GM12864 (cell line): ENCODE data around the gene FOXR1.
"Not testable (repeated sequence)": the region's sequence is repeated elsewhere in the genome, so short reads cannot be mapped to it uniquely, and the experiment has no call there.

ENCODE experiments used
- DNase-seq: peaks from one replicate; pipeline ENCODE4 v3.0.0-alpha.2; 2011; ENCODE audit warnings: low read depth
- H3K4me3 ChIP-seq: 2 replicates; pipeline ENCODE4 v1.5.1; 2011; ENCODE audit warnings: mild to moderate bottlenecking, low read depth, low read length, control low read depth
- TF ChIP-seq, protein P1 (sequence below): IDR thresholded peaks from 2 replicates; pipeline ENCODE4 v1.5.1; 2011; ENCODE audit warnings: low read depth, mild to moderate bottlenecking, moderate library complexity, low read length, control low read depth, inconsistent platforms; ENCODE audit errors: missing control alignments

The FOXR1 gene

DNA sequence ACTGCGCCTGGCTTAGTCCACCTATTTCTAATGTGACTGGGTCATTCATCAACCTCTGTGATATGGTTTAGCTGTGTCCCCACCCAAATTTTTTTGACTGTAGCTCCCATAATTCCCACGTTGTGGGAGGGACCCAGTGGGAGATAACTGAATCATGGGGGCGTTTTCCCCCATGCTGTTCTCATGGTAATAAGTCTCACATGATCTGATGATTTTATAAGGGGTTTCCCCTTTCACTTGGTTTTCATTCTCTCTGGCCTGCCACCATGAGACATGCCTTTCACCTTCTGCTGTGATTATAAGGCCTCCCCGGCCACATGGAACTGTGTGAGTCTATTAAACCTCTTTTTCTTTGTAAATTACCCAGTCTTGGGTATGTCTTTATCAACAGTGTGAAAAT lies 35.1 kb downstream of the FOXR1 start:
- TF ChIP-seq, protein P1, sequence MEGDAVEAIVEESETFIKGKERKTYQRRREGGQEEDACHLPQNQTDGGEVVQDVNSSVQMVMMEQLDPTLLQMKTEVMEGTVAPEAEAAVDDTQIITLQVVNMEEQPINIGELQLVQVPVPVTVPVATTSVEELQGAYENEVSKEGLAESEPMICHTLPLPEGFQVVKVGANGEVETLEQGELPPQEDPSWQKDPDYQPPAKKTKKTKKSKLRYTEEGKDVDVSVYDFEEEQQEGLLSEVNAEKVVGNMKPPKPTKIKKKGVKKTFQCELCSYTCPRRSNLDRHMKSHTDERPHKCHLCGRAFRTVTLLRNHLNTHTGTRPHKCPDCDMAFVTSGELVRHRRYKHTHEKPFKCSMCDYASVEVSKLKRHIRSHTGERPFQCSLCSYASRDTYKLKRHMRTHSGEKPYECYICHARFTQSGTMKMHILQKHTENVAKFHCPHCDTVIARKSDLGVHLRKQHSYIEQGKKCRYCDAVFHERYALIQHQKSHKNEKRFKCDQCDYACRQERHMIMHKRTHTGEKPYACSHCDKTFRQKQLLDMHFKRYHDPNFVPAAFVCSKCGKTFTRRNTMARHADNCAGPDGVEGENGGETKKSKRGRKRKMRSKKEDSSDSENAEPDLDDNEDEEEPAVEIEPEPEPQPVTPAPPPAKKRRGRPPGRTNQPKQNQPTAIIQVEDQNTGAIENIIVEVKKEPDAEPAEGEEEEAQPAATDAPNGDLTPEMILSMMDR, result no peak
- DNase-seq, result no peak
- no peak overlapping the region for H3K4me3 ChIP-seq

DNA sequence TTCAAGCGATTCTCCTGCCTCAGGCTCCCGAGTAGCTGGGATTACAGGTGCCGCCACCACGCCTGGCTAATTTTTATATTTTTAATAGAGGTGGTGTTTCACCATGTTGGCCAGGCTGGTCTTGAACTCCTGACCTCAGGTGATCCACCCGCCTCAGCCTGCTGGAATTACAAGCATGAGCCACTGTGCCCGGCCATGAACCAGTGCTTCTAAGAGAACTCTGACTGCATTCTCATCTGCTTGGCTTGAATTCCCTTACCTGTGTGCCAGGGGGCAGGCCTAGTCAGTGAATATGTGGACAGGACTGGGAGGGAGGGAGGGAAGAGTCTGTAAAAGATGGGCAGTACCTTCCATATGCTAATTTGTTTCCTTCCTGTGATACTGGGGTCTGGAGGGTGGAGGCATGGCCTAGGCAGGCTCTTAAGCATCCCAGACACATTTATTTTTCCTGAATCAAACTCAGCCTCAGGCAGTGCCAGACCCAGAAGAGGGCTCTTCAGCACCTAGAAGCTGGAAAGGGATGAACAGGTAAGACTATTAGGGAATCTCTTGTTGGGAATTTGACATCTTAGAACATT lies 40.0 kb downstream of the FOXR1 start:
- DNase-seq, result no peak
- TF ChIP-seq, protein P1, result no peak
- H3K4me3 ChIP-seq, result no peak overlapping the region

DNA sequence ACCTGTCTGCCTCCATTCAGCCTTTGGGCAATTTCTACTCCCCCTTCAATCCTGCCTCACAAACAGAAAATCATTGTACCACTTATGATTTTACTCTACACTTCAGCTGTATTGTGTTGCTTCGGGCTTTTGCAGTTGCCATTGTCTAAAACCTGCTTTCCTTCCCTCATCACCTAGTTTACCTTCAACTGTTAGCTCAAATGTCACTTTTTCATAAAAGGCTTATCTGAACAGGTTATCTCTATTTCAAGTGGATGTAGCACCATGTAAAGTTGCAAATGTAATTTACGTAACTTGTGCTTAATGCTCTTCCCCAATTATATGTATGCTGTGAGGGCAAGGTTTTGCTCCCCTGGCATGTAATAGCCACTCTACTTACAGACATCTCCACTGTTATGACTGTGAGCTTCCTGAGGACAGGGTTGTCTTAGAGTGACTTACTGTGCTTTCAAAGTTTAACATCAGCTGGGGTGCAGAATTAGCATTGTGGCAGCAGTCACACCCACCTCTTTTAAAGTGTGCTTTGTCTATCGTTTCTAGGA lies 41.1 kb downstream of the FOXR1 start:
- no peak for DNase-seq
- TF ChIP-seq, protein P1, result no peak
- H3K4me3 ChIP-seq, result no peak overlapping the region

DNA sequence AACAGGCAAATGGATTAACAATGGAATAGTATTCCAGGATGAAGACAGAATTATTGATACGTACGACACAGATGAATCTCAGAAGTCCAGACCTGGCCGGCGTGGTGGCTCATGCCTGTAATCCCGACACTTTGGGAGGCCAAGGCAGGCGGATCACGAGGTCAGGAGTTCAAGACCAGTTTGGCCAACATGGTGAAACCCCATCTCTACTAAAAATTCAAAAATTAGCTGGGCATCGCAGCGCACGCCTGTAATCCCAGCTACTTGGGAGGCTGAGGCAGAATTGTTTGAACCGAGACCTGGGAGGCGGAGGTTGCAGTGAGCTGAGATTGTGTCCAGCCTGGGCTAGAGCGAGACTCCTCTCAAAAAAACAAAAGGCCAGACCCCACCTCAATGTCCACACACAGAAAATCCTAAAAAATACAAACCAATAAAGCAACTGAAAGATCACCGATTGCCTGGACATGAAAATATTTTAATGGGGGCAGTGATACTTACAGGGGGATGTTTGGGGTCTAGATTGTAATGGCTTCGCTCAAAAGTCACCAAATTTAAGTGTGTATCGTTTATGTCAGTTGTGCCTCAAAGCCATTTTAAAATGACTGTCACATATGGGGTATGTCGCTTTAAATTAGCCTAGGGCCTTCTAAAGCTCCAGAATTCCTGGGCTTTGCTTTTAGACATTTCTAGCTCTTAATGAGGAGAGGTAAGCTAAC lies 42.8 kb downstream of the FOXR1 start:
- no peak overlapping the region for H3K4me3 ChIP-seq
- TF ChIP-seq, protein P1, result no peak
- no peak for DNase-seq

DNA sequence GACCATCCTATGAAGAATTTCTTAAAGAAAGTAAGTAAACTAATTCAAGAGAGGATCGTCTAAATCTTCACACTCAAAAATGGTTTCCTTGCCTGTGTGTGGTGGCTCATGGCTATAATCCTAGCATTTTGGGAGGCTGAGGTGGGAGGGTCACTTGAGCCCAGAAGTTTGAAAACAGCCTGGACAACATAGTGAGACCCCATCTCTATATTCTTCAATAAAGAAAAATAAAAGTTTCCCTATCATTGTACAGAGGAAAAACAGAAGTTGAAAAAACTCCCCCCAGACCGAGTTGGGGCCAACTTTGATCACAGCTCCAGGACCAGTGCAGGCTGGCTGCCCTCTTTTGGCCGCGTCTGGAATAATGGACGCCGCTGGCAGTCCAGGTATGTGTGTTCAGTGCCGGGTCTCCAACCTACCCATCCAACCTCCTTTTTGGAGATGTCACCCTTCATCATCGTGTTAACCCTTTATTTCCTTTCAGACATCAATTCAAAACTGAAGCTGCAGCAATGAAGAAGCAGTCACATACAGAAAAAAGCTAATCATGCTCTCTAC lies 43.6 kb downstream of the FOXR1 start:
- no peak for DNase-seq

DNA sequence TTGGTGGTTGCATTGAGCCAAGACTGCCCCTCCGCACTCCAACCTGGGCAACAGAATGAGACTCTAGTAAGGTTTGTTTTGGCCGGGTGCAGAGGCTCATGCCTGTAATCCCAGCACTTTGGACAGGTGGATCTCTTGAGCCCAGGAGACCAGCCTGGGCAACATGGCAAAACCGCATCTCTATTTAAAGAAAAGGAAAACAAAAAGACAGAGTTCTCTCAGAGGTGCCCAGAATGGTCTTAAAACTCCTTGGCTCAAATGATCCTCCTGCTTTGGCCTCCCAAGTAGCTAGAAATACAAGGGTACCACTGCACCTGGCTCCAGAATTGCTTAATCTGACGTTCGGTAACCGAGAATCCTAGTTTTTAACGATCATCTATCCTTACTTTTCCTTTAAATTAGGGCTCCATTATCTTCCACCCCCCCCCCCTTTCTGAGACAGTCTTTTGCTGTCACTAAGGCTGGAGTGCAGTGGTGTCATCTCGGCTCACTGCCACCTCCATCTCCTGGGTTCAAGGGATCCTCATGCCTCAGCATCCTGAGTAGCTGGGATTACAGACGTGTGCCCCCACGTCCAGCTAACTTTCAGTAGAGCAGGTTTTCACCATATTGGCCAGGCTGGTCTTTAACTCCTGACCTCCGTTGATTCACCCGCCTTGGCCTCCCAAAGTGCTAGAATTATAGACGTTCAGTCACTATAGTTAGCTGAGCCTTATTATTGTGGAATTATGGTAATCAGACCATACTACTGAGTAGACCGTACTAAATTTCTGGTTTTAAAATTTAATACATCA lies 44.9 kb downstream of the FOXR1 start:
- TF ChIP-seq, protein P1, result no peak
- peak overlapping the region; percentile 91 for H3K4me3 ChIP-seq
- no peak for DNase-seq

More for the DNA sequence above, 43.6 kb downstream of the FOXR1 start:
- H3K4me3 ChIP-seq, result no peak overlapping the region
- TF ChIP-seq, protein P1, result no peak

DNA sequence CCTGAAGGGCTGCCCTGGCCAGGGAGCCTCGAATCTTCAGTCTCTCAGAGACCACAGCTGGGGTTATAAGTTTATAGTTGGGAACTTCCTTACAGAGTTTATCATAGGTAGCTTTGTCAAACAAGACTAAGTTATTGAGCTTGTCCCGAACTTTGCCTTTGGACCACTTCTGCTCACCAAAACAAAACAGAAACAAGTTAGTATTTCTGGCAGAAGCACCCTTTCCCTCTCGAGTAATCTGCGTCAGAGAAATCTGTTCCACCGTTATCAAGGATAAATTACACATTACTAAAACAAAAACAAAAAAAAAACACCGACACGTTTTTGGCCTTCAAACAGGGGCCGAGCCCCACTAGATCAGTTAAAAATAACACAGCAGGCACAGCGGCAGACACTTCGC lies 45.8 kb downstream of the FOXR1 start:
- DNase-seq, result not testable (repeated sequence)

More for the DNA sequence above, 45.8 kb downstream of the FOXR1 start:
- peak overlapping the region; percentile 91 for H3K4me3 ChIP-seq
